Stimulated activated CD8-positive, alpha-beta memory T cell treated with anti-CD3 and anti-CD28 coated beads, Interleukin-4, amount 100 ng/mL, for 48 hours (primary cell): ENCODE measurements around the gene EPS8L2.
"Not testable (repeated sequence)": the region's sequence is repeated elsewhere in the genome, so short reads cannot be mapped to it uniquely, and the experiment has no call there.

ENCODE experiments used
- DNase-seq: peaks from one replicate; pipeline ENCODE4 v3.0.0-alpha.2; 2020

EPS8L2 gene

GRCh38 chr11:726278-727220 lies 20.5 kb downstream of the EPS8L2 start:
- DNase-seq: peak; percentile 70

DNA sequence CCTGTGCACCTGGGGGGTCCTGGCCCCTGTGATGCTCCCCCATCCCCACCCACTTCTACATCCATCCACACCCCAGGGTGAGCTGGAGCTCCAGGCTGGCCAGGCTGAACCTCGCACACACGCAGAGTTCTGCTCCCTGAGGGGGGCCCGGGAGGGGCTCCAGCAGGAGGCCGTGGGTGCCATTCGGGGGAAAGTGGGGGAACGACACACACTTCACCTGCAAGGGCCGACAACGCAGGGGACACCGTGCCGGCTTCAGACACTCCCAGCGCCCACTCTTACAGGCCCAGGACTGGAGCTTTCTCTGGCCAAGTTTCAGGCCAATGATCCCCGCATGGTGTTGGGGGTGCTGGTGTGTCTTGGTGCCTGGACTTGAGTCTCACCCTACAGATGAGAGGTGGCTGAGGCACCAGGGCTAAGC lies 21.3 kb downstream of the EPS8L2 start:
- DNase-seq: no peak

GRCh38 chr11:727859-728748 lies 22.1 kb downstream of the EPS8L2 start:
- peak; percentile 91 for DNase-seq

DNA sequence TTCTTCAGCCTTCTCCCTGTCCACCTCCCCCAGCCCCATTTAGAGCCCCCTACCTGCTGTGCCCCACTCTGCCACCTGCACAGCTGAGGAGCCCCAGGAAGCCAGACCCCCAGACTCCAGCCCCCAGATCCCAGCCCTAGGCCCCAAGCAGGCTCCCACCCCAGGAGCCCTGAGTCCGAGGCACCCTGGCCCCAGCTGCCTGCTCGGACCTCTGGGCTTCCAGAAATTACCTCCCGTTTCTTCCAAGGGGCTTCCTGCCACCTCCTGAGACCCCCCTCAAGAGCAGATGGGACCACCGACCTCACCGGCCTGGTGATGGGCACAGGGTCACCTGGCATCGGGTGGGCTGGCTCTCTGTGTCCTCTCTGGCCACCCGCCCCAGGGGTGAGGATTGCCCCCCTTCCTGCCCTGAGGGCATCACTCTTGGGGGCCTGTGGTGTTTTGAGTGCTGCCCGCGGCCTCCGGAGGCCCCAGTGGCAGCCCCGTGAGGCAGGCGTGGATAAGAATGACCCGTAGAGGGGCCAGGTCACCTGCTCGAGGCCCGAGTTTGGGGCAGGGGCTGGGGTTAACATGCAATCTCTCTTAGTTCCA lies 23.0 kb downstream of the EPS8L2 start:
- DNase-seq: no peak

- no peak for DNase-seq
Observed at GRCh38 chr11:729492-730074, 23.6 kb downstream of the EPS8L2 start.

DNA sequence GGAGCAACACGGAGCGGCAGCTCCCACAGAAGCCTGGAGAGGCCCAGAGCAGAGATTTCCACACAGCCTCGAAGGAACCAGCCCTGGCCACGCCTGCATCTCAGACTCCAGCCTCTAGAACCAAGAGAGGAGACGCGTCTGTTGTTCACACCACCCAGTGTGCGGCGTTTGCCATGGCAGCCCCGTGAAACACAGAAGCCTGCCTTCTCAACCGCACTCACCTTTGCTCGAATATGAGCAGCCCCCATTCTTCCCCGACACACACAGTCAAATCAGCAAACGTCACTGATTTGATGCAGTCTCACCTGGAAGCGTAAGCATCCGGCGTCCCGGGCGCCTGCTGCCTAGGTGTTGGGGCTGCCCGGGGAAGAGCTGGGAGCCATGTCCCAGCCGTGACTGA lies 27.0 kb downstream of the EPS8L2 start:
- no peak for DNase-seq

DNA sequence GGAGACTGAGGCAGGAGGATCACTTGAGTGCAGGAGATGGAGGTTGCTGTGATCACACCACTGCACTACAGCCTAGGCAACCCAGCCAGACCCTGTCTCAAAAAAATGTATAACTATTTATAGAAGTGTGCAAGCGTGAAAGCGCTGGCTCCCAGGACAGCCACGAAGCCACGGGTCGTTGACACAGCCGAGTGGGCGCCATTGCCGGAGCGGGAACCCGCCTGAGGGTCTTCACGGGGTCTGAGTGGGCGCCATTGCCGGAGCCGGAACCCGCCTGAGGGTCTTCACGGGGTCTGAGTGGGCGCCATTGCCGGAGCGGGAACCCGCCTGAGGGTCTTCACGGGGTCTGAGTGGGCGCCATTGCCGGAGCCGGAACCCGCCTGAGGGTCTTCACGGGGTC lies 28.5 kb downstream of the EPS8L2 start:
- DNase-seq: not testable (repeated sequence)

DNA sequence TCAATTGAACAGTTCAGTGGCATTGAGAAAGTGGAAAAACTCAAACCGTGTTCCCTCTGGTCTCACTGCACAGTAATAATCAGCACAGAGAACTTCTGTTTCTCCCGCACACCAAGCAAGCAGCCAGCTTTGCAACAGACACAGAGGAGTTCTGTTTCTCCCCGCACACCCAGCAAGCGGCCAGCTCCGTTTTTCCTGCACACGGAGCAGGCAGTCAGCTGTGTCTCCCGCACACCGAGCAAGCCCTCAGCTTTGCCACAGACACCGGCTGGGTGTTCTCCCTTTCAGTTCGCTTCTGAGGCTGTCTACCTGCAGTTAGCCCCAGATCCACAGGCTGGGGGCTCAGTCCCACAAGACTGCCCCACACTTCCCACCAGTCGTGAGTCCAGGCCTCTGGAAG lies 31.3 kb downstream of the EPS8L2 start:
- no peak for DNase-seq

GRCh38 chr11:737899-738298 lies 31.9 kb downstream of the EPS8L2 start:
- not testable (repeated sequence) for DNase-seq

- DNase-seq: no peak
Observed at GRCh38 chr11:742156-742546, 36.1 kb downstream of the EPS8L2 start.

- no peak for DNase-seq
Observed at GRCh38 chr11:742571-743201, 36.7 kb downstream of the EPS8L2 start.

GRCh38 chr11:745428-745827 lies 39.4 kb downstream of the EPS8L2 start:
- no peak for DNase-seq

GRCh38 chr11:746289-747157 lies 40.5 kb downstream of the EPS8L2 start:
- DNase-seq: peak; percentile 49

DNA sequence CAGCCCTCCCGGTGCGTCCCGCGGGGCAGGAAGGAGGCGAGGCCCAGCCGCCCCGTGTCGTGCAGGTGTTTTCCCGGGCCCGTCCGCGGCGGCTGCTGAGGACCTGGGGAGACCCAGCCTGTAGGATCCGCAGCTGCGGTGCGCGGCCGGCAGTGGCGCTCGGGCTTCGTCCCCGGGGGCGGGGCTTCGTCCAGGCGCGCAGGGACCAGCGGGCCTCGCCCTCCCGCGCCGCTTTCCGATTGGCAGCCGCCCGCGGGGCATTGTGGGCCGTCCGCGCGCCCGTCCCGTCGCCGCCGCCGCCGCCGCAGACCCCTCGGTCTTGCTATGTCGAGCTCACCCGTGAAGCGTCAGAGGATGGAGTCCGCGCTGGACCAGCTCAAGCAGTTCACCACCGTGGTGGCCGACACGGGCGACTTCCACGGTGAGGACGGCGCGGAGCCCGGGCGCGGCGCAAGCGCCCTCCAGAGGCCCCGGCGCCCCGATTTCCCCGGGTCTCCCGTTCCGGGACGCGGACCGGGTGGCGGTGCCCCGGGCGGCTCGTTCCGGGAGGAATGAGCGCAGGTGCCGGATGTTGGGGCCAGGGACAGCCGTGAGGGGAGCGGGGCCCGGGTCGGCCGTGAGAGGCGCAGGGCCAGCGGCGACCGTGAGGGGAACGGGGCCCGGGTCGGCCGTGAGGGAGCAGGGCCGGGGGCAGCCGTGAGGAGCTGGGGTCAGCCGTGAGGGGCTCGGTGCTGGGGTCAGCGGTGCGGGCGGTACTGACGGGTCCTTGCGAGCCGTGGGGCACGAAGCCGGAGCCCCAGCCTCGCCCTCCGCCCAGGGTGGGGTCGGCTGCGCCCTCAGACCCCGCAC lies 41.4 kb downstream of the EPS8L2 start, which contains the start of gene TALDO1:
Gene TALDO1 (plus strand): TSS at position 307 of the 849 bp plus-strand sequence. CDS start 18 bp downstream, at position 325.
- DNase-seq: peak; percentile 93

DNA sequence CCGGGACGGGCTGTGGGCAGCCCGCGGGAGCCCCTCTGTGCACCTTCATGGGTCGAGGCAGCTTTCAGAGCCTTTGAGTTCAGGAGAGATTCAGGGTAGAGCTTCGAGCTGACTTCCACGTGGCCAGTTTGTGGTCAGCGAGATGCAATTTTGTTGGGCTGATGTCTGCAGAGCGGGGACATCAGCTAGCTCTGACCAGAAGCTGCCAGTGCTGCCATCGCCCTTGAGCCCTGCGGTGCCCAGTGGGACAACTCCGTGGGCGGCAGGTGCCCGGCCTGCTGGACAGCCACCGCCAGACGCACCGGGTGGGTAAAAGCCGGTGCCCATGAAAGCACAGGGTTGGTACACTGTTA lies 42.0 kb downstream of the EPS8L2 start:
- DNase-seq: no peak

DNA sequence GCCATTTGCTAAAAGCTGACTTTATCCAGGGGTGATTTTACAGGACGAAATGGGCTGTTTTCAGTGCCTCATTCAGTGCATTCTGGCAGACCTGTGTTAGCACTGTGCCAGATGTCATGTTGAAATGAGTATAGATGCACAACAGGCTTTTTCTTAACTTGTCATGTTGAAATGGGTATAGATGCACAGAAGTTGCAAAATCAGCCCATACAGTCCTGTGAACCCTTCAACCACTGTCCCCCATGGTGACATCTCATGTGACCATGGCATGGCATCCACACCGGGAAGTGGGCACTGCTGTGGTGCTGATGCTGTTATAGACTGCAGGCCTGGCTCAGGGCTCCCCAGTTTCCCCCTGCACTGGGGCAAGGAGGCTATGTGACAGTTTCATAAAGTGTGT lies 43.7 kb downstream of the EPS8L2 start:
- no peak for DNase-seq

DNA sequence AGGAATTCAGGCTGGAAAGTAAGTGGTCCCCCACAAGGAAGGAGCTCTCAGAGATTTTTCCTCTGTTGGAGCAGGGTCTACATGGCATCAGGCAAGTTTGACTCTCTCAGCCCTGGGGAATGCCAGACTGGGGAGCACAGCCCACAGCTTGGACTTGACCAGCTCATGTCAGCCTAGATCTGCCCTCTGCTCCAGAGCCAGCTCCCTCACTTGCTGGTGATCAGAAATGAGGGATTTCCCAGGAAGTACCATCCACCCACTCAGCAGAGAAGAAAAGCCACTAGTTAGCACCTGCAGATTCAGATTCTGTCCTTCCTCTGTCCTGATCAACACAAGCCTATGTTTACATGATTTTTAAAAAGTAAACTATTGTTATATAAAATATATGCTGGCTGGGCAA lies 54.2 kb downstream of the EPS8L2 start:
- no peak for DNase-seq

GRCh38 chr11:761526-762108 lies 55.6 kb downstream of the EPS8L2 start:
- no peak for DNase-seq

DNA sequence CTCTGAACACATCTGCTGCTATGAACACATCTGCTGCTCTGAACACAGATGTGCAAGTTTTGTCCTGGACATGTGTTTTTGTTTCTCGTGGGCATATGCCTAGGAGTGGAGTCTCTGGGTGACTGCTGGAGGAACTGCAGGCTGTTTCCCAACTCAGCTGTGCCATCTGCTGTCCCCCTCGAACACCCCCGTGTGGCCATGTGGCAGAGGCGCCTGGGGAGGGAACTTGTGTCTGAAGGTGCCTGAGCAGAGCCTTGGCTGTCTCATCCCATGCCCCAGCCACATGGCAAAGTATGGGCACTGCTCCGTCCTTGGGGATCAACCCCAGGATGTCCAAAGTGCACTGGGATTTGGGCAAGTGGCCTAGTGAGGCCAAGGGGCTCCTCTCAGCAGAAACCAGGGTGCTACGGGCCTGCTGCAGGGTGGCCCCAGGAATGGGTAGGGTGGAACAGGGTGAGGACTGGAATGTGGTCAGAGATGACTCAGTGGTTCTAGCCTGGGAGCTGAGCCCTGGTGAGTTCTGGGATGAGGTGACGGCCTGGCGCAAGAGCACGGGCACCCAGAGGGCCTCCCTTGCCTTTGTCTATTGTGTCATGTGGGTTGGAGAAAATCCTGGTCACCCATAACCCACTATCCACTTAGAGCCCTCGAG lies 56.5 kb downstream of the EPS8L2 start:
- DNase-seq: peak; percentile 41
